Right hindlimb (tissue), 1 donor: ENCODE measurements around the gene ERG28.
A peak's percentile ranks its signal among the peaks of the same experiment; 100 is the strongest.

ENCODE experiments used
- DNase-seq: peaks from one replicate; pipeline ENCODE4 v3.0.0-alpha.2; 2018

ERG28 gene

GRCh38 chr14:75657331-75657730 lies 3.3 kb downstream of the ERG28 start:
- no peak for DNase-seq

GRCh38 chr14:75655235-75655634 lies 5.4 kb downstream of the ERG28 start:
- no peak for DNase-seq

GRCh38 chr14:75654127-75654732 lies 6.4 kb downstream of the ERG28 start:
- DNase-seq = peak; percentile 84

GRCh38 chr14:75653563-75653962 lies 7.1 kb downstream of the ERG28 start:
- DNase-seq = no peak

- no peak for DNase-seq
Measured at GRCh38 chr14:75650253-75651058, 10.2 kb downstream of the ERG28 start.

GRCh38 chr14:75649773-75650172 lies 10.9 kb downstream of the ERG28 start:
- no peak for DNase-seq

GRCh38 chr14:75649337-75649736 lies 11.3 kb downstream of the ERG28 start:
- DNase-seq = no peak

GRCh38 chr14:75648066-75648838 lies 12.4 kb downstream of the ERG28 start:
- DNase-seq = peak; percentile 65

GRCh38 chr14:75647640-75648039 lies 13.0 kb downstream of the ERG28 start:
- no peak for DNase-seq

GRCh38 chr14:75646762-75647161 lies 13.9 kb downstream of the ERG28 start:
- DNase-seq = no peak

GRCh38 chr14:75645056-75645455 lies 15.6 kb downstream of the ERG28 start:
- no peak for DNase-seq

- no peak for DNase-seq
Measured at GRCh38 chr14:75643985-75644384, 16.7 kb downstream of the ERG28 start.

- no peak for DNase-seq
Measured at GRCh38 chr14:75640876-75641275, 19.8 kb downstream of the ERG28 start.

GRCh38 chr14:75636100-75636692 lies 24.5 kb downstream of the ERG28 start:
- DNase-seq = peak; percentile 53

GRCh38 chr14:75634848-75635247 lies 25.8 kb downstream of the ERG28 start:
- DNase-seq = no peak

- DNase-seq = no peak
Measured at GRCh38 chr14:75631453-75631831, 29.2 kb downstream of the ERG28 start.

GRCh38 chr14:75630695-75631452 lies 29.8 kb downstream of the ERG28 start:
- DNase-seq = no peak

GRCh38 chr14:75628816-75629215 lies 31.9 kb downstream of the ERG28 start:
- DNase-seq = no peak

GRCh38 chr14:75627406-75627805 lies 33.3 kb downstream of the ERG28 start:
- no peak for DNase-seq

GRCh38 chr14:75626863-75627262 lies 33.8 kb downstream of the ERG28 start:
- DNase-seq = no peak

- DNase-seq = no peak
Measured at GRCh38 chr14:75626396-75626795, 34.3 kb downstream of the ERG28 start.

- DNase-seq = no peak
Measured at GRCh38 chr14:75625034-75625433, 35.6 kb downstream of the ERG28 start.

GRCh38 chr14:75619548-75619947 lies 41.1 kb downstream of the ERG28 start:
- DNase-seq = no peak
